ENCODE measurements around the gene TSPAN6.

DNA sequence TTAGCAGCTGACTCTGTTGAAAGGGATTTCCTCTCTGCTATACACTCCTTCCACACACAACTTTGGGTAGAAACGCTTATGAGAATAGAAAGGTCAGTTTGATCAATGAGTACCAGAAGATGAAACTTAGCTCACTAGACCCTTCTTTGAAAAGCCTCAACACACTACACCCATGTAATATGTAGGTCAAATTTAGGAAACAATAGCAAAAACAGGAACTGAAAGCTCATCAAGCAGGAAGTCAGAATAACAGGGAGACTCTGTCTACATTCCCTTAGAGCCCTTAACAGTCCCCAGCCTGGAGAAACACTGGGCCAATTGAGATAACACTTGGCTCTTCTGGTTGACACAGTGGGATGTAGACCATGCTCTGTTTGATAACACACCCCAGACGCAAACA is 38.1 kb upstream of the TSPAN6 start:
- no peak for TF ChIP-seq CTCF (IDR thresholded peaks at IDR 0.05)
- no peak for TF ChIP-seq ZFX (IDR thresholded peaks at IDR 0.05; ENCODE audit: borderline replicate concordance)
